GM18870 (cell line): Measurements from ENCODE around the gene RIOK2.
"Not testable (repeated sequence)": the region's sequence is repeated elsewhere in the genome, so short reads cannot be mapped to it uniquely, and the experiment has no call there.

Experiments
- ATAC-seq: cut with Tn5 transposase; IDR thresholded peaks from one replicate; pipeline ENCODE4 v1.9.1; 2021; ENCODE audit warnings: moderate library complexity; ENCODE audit not compliant: unreplicated experiment

Gene RIOK2

DNA sequence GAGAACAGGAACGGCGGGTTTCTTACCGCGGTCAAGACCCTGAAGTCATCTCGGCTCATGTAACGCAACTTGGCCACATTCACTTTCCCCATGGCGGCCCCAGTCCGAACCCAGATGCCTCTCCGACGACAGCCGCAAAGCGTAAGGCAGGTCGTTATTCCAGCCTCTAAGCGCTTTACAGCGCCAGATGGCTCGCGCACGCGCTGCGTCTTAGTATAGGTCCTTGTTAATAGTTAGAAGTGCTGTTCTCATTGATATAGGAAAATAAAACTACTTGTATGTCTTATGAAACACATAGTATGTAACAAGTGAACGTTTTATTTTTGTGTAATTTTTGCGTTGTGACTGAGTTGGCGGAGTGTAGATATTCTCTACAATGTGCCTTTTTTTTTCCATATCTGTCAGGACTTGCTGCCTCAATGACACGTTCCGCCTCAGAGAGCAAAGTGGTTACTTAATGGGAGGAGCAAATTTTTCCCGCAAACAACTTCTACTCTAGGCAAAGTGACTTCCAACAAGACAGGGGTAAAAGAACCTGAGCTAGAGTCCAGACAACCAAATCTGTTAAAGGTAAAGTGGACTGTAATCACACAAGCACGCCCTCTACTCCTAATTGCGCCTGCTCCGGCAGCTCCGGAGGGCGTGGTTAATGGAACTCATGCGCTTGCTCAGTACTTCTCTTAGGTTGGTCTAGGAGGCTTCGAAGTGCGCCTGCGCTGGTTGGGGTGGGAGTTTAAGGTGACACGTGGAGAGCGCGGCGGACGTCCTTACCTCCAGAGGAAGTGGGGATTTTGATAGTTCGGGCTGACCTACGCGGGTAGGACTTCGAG, at the start of gene RIOK2:
Gene RIOK2 (minus strand): TSS at position 148 of the 830 bp plus-strand sequence. CDS start 56 bp downstream, at position 92.
- peak; percentile 87 for ATAC-seq

DNA sequence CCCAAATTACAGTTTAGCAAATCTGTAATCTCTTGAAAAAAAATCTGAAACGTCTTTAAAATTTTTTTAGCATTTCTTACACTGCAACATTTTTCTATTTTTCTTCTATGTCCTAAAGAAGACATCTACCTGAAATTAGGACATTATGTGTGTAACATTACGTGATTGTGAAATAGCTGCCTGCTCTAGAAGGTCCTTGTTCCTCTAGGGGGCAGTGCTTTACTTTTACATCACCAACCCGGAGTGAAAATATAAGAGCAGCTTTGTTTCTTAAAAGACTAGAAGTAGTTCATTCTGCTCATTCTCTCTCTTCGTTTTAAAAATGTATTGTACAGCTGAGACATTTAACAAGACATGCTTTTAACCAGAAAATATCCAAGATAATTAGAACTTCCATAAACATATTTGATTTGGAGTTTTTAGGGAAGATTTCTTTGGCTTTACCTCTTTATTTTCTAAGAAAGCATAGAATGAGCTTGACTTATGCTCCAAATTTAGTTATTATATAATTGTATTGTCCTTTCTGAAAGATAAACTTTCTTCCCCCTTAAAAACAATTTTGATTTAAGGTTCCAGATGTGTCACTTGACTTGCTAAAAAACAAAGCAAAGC, 48.1 kb upstream of the RIOK2 start:
- ATAC-seq, result peak; percentile 91

DNA sequence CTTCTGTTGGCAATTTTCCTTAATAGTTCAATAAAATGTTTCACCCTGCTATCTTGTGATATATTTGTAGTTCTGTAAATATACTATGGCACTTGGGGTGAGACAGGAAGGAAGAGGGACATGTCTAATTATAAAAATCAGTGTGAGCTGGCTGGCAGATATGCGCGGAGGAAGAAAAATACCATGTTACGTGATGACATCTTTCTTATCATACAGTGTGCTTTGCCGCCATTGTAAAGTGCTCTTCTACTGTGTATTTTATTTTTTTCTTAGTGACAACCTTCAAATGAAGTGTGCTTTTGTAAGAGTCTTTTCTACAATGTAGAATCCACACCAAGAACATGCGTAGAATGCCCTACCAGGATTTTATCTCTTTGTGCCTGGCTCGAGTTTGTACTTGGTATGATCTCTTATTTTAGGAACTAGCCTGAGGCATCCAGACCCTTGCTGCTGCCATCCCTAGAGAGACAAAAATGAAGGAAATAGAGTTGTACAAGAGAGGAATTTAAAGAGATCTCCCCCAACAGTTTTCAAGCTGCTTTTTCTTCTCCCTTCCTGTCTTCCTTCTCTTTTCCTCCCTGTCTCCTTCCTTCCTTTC, 46.7 kb upstream of the RIOK2 start:
- ATAC-seq, result no peak

DNA sequence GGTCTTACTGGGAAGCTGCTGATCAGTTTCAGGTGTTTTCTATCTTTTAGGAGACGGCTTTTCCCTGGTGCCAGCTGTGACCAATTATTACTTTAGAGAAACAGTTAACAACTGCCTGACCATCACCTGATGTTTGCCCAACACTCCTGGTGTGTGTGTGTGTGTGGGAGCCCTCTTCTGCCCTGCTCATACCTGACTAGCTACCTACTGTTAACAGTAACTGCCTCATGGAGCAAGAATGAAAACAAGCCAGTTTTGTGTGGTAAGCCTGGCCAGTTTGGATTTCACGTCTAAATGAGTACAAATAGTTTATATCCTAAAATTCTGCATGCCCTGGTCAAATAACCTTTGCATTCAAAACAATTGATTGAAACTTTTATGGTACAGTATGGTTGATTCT, 46.1 kb upstream of the RIOK2 start:
- ATAC-seq, result no peak

DNA sequence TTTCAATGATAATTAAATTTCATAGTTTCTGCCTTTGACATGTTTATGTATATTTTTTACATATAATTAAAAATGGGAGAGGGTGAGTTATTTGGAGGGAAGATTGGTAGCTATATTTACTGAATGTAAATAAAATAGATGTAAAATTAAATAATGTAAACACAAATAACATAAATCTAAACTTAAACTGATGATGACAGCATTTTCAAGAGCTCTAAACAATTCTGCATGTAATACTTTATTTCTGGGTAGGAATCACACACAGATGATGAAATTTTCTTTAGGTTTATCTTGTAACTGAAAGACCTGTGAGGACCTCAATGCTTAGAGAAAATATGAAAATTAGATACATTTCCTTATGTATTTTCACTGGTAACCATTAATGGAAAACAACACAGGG, 42.2 kb upstream of the RIOK2 start:
- ATAC-seq, result no peak

GRCh38 chr5:97224112-97224750, 41.2 kb upstream of the RIOK2 start:
- no peak for ATAC-seq

- ATAC-seq, result no peak
These were observed 40.5 kb upstream of the RIOK2 start for GRCh38 chr5:97223596-97223995.

DNA sequence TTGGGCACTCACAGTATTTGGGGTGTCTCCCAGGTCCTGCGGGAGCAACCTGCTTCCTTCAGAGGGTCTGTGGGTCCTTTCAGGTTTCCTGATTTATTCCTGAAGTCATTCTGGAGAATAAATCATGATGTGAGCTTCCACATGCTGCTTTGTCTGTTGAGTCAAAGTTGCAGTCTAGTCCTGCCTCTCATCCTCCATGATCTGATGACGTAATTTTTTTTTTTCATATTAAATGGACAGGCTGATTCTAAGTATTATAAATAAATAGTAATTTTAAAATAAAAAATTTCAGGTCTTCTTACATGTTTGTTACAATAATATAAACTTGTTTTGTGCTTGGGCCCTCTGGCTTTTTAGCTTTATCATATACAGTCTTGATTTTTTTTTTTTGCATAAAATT, 26.3 kb upstream of the RIOK2 start:
- no peak for ATAC-seq

GRCh38 chr5:97208714-97209113, 25.7 kb upstream of the RIOK2 start:
- ATAC-seq, result no peak

DNA sequence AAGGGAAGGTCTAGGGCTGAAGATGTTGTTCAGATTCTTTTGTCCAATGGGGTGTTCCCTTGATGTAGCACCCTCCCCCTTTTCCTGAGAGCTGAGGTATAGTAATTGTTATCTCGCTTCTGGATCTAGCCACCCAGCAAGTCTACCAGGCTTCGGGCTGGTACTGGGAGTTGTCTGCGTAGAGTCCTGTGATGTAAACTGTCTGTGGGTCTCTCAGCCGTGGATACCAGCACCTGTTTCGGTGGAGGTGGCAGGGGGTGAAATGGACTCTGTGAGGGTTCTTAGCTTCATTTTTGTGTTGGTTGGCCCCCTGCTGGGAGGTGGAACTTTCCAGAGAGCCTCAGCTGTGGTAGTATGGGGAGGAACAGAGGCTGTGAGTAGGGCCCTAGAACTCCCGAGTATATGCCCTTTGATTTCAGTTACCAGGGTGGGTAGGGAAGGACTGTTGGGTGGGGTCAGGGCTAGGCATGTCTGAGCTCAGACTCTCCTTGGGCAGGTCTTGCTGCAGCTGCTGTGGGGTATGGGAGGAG, 25.2 kb upstream of the RIOK2 start:
- ATAC-seq, result no peak

- no peak for ATAC-seq
These were observed 11.3 kb upstream of the RIOK2 start for GRCh38 chr5:97194366-97194765.

DNA sequence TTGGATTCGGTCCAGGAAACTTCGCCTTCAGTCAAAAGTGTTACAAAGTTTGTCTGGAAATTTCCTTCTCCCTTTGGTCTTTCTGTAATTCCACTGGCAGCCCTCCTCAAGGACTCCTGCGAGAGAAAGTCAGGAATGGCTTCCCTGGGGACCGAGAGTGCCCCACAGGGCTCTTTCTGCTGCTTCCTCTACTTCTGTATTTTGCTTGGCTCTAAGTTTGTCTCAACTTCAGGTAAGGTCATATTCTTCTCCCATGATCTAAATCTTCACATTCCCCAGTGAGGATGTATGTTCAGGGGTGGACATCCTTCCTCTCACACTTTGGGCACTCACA, 10.3 kb upstream of the RIOK2 start:
- no peak for ATAC-seq

DNA sequence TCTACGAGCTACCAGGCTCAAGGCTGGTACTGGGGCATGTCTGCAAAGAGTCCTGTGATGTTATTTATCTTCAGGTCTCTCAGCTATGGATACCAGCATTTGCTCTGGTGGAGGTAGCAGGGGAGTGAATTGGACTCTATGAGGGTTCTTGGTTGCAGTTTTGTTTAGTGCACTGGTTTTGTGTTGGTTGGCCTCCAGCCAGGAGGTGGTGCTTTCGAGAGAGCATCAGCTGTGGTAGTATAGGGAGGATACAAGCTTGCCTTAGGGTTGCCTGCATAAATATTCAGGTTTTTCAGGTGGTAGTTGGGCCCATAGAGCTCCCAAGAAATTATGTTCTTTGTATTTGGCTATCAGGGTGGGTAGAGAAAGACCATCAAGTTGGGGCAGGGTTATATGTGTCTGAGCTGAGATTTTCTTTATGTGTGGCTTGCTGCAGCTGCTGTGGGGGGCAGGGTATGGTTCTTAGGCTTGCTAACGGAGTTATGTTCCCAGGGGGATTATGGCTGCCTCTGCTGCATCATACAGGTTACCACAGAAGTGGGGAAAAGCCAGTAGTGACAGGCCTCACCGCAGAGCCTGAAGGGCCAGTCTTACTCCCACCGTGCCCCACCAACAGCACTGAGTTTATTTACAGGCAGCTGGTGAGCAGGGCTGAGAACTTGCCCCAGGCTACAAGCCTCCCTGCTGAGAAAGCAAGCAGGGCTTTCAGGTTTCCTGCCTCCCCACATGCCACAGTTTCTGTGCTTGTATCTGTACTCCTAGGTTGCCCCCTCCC, 9.7 kb upstream of the RIOK2 start:
- peak; percentile 75 for ATAC-seq

DNA sequence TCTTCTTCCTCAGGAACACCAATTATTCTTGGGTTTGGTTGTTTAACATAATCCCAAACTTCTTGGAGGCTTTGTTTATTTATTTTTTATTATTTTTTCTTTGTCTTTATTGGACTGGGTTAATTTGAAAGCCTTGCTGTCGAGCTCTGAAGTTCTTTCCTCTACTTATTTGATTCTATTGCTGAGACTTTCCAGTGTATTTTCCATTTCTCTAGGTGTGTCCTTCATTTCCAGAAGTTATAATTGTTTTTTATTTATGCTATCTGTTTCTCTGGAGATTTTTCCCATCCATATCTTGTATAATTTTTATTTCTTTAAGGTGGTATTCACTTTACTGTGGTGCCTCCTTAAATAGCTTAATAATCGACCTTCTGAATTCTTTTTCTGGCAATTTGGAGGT, 8.8 kb upstream of the RIOK2 start:
- no peak for ATAC-seq

GRCh38 chr5:97189523-97189922, 6.5 kb upstream of the RIOK2 start:
- ATAC-seq, result not testable (repeated sequence)

DNA sequence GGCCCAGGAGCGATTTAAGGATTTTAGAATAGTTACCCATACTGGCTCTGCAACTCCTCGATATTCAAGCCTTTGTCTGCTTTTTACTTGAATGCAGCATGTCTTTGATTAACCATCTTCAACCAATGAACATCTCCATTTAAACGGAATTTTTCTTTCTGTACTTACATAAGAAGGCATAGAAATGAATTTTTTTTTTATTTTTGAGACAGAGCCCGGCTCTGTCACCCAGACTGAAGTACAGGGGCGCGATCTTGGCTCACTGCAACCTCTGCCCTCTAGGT, 825 bp upstream of the RIOK2 start:
- no peak for ATAC-seq

DNA sequence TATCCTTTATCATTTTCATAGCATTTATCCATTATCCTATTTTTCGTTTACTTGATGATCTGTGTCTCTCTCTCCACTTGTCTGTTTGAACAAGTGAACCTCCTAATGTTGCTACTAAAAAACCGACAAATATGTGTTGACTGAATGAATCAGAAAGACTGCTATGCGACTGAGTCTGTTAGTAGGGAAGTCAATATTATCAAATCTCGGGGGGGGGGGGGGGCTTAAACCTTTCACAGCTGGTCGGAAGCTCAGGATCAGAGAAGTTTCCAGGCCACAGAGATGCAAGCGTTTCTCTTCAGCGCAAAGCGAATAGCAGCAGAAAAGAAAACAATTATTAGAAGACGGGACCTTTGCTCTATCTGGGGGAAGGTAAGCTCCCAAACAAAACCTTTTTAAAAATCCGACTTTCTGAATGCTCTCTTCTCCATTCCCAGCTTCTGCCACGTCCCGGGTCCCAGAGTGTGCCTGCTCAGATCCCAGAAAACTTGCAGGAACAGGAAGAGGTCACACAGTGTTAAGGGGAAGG, 412 bp downstream of the RIOK2 start:
- ATAC-seq, result no peak

GRCh38 chr5:97181856-97182545, 1.0 kb downstream of the RIOK2 start:
- no peak for ATAC-seq

- not testable (repeated sequence) for ATAC-seq
These were observed 3.6 kb downstream of the RIOK2 start for GRCh38 chr5:97179457-97179856.

GRCh38 chr5:97172227-97172626, 10.8 kb downstream of the RIOK2 start:
- no peak for ATAC-seq
